ENCODE data around the gene ATAD2B. TPM values are rescaled to one million over a fixed set of nuclear protein-coding genes. Genes with fewer than 3 reads are reported as not detected.

Gene ATAD2B
- total RNA-seq, 4 donors from 2014 or later = 22.9 to 34.9 (median 28.5) TPM

DNA sequence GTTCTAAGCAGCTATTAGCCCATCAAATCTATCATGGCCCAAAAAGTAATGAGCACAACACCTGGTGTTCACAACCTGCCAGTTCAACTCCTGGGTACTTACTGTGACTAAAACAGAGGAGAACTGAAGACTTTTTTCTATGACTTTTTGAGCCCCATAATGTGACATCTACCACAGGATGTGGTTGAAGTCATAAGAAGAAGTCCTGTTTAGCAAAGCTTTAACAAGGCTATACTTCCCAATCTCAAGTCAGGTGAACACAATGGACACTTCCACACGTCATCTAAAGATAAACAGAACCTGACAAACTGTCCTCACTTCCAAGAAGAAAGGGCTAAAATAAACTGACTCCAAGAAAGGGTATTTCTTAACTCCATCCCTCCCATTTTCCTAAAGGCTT lies 138.8 kb downstream of the ATAD2B start:
- TF ChIP-seq CTCF (IDR thresholded peaks at IDR 0.05; ENCODE audit: low read depth) = no peak

- TF ChIP-seq CTCF (IDR thresholded peaks at IDR 0.05; ENCODE audit: low read depth) = no peak
These were observed 142.0 kb downstream of the ATAD2B start for GRCh38 chr2:23784971-23785370.

GRCh38 chr2:23782646-23783045 lies 144.3 kb downstream of the ATAD2B start:
- TF ChIP-seq CTCF (IDR thresholded peaks at IDR 0.05; ENCODE audit: low read depth) = no peak

DNA sequence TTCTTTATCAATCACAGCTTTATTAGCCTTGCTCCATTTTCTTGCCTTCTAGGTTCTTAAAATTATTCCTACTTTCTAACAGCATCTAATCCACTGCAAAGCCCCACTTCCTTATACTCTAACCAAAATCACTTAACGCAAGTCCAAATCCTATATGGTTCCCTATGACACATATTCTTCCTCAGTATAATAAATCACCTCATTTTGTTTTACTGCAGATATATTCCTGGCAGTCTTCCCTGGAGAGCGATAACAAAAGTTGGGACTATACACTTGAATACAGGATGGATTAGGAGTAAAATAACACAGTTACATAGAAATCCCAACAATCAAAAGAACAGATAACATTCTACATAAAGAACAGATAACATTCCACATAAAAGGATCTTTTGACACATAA lies 144.8 kb downstream of the ATAD2B start:
- no peak for TF ChIP-seq CTCF (IDR thresholded peaks at IDR 0.05; ENCODE audit: low read depth)

DNA sequence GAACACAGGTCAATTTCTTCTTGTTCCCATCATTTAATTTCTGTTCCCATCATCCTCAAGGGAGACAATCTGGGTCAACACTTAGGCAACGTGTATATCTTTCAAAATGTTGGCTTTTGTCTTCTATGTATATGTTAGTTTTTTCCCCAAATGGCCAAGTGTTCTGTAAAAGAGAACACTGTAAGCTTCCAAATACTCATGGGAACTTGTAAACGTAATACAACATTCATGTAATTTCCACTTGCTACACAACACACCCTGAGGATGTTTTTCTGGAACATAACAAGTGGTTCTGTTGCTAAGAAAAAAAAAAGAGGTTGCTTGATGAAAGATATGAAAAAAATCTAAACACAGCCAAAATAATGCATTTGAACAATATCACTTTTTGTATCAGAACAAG lies 149.1 kb downstream of the ATAD2B start:
- no peak for TF ChIP-seq CTCF (IDR thresholded peaks at IDR 0.05; ENCODE audit: low read depth)

DNA sequence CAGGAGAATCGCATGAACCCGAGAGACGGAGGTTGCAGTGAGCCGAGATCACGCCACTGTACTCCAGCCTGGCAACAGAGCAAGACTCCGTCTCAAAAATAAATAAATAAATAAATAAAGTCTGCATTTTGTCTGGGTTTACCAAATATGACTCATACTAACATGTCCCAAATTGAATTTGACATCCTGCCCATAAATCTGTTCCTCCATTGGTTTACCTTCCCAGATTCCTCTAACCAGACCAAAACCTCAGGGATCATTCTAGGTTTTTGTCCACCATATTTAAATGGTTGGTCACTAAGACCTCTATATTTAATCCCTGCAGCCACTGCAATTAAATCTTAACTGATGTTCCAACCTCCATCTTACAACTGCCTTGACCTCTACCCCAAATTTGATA lies 150.9 kb downstream of the ATAD2B start:
- no peak for TF ChIP-seq CTCF (IDR thresholded peaks at IDR 0.05; ENCODE audit: low read depth)

- no peak for TF ChIP-seq CTCF (IDR thresholded peaks at IDR 0.05; ENCODE audit: low read depth)
These were observed 154.2 kb downstream of the ATAD2B start for GRCh38 chr2:23772684-23773083.
